T-helper 1 cell treated with Interleukin-12 subunit alpha and Interleukin-12 subunit beta and Interleukin-4 antibody, amounts not matched to agents 30 ng/mL and 1 ng/mL, for 36 hours (primary cell): ENCODE measurements around the gene EAPP. TPM values are rescaled to one million over a fixed set of nuclear protein-coding genes. Genes with fewer than 3 reads are reported as not detected.
"Not testable (repeated sequence)": the region's sequence is repeated elsewhere in the genome, so short reads cannot be mapped to it uniquely, and the experiment has no call there.

Source experiments
- intact Hi-C: fragments of 100-400 bp; cut with micrococcal nuclease; formaldehyde crosslinking; loops from one replicate; pipeline ENCODE4 v1.15.1; 2024
- total RNA-seq: library from RNA; stranded (reverse); gene quantifications from 2 replicates; pipeline ENCODE4 v1.2.3, GENCODE V29; 2022

The EAPP gene
- total RNA-seq: 34.8 and 35.1 TPM in 2 replicates

GRCh38 chr14:34539407-34540180, at the start of gene EAPP:
EAPP (minus strand) TSS chr14:34539701; CDS start chr14:34539628, 73 bp downstream.
- intact Hi-C loops: loop anchor here (5.0 to 10.0 kb wide), 10 partner anchors 77 to 1783 kb away; partner anchors contain the start of genes BRMS1L, EGLN3, FAM177A1 and MBIP

GRCh38 chr14:34583525-34583924, 44.0 kb upstream of the EAPP start:
- intact Hi-C loops: no loop called here

GRCh38 chr14:34582117-34582680, 42.7 kb upstream of the EAPP start:
- intact Hi-C loops: no loop called here

- intact Hi-C loops: no loop called here
These were observed 40.9 kb upstream of the EAPP start for GRCh38 chr14:34580381-34580780.

- intact Hi-C loops: loop anchor here (5.0 kb wide), 1 partner anchor 56 kb away; no protein-coding TSS in a partner anchor
These were observed 32.3 kb upstream of the EAPP start for GRCh38 chr14:34571771-34572170.

- intact Hi-C loops: loop anchor here (5.0 kb wide), 1 partner anchor 58 kb away; no protein-coding TSS in a partner anchor
These were observed 30.2 kb upstream of the EAPP start for GRCh38 chr14:34569750-34570149.

GRCh38 chr14:34568803-34569202, 29.3 kb upstream of the EAPP start:
- intact Hi-C loops: no loop called here

GRCh38 chr14:34562776-34563150, 23.3 kb upstream of the EAPP start:
- intact Hi-C loops: no loop called here

- intact Hi-C loops: not testable (repeated sequence)
These were observed 22.7 kb upstream of the EAPP start for GRCh38 chr14:34562037-34562775.

- intact Hi-C loops: not testable (repeated sequence)
These were observed 17.0 kb upstream of the EAPP start for GRCh38 chr14:34556498-34556829.

- intact Hi-C loops: not testable (repeated sequence)
These were observed 16.3 kb upstream of the EAPP start for GRCh38 chr14:34555583-34556497.

GRCh38 chr14:34554540-34555250, 15.2 kb upstream of the EAPP start:
- intact Hi-C loops: no loop called here

GRCh38 chr14:34549276-34549966, 9.9 kb upstream of the EAPP start:
- intact Hi-C loops: not testable (repeated sequence)

- intact Hi-C loops: no loop called here
These were observed 9.0 kb upstream of the EAPP start for GRCh38 chr14:34548472-34548981.

- intact Hi-C loops: not testable (repeated sequence)
These were observed 7.6 kb upstream of the EAPP start for GRCh38 chr14:34547136-34547520.

GRCh38 chr14:34546272-34547135, 7.0 kb upstream of the EAPP start:
- intact Hi-C loops: not testable (repeated sequence)

- intact Hi-C loops: not testable (repeated sequence)
These were observed 919 bp upstream of the EAPP start for GRCh38 chr14:34540181-34541059.
